Esophagus muscularis mucosa (tissue), 4 donors: ENCODE measurements around the gene SCGB3A1. TPM values are rescaled to one million over a fixed set of nuclear protein-coding genes. Genes with fewer than 3 reads are reported as not detected.

Experiments
- DNase-seq: peaks from one replicate; pipeline ENCODE4 v3.0.0-alpha.2; 2017; ENCODE audit errors: extremely low spot score
- H3K27ac ChIP-seq, 4 donors: fragments of 200-600 bp; sonication (generic); replicated peaks in 1 of 4; 1 replicate in 3 of 4; 2 replicates in 1 of 4; pipeline ENCODE4 v1.5.1; 2016 to 2019; ENCODE audit warnings: mild to moderate bottlenecking in 1 of 4
- H3K27me3 ChIP-seq, 4 donors: fragments of 200-600 bp; sonication (generic); one replicate each; pipeline versions ENCODE4 v1.5.1 to v1.6.0; 2016 to 2019
- H3K36me3 ChIP-seq, 4 donors: fragments of 200-600 bp; sonication (generic); one replicate each; pipeline ENCODE4 v1.5.1; 2016 to 2019
- H3K4me1 ChIP-seq, 4 donors: fragments of 200-600 bp; sonication (generic); one replicate each; pipeline ENCODE4 v1.5.1; 2016 to 2019
- H3K4me3 ChIP-seq, 4 donors: fragments of 200-600 bp; sonication (generic); 1 replicate in 2 of 4; 2 replicates in 2 of 4; pipeline ENCODE4 v1.5.1; 2016 to 2019; ENCODE audit warnings: mild to moderate bottlenecking in 4 of 4, moderate library complexity in 1 of 4
- H3K9me3 ChIP-seq, 4 donors: fragments of 200-600 bp; sonication (generic); 1 replicate in 3 of 4; 2 replicates in 1 of 4; pipeline ENCODE4 v1.5.1; 2016 to 2019
- CTCF ChIP-seq, 3 experiments: fragments of 200-600 bp in 2 of 3; fragments of 450-650 bp in 1 of 3; sonication (generic) in 2 of 3; IDR thresholded peaks; one replicate each; pipeline ENCODE4 v1.5.1; 2017 to 2019; ENCODE audit warnings: antibody characterized with exemption in 3 of 3, mild to moderate bottlenecking in 2 of 3, moderate library complexity in 1 of 3
- EP300 ChIP-seq: sonication (generic); formaldehyde crosslinking; IDR thresholded peaks from one replicate; pipeline ENCODE4 v1.6.1; 2017; ENCODE audit warnings: antibody characterized with exemption
- POLR2A ChIP-seq: fragments of 450-650 bp; IDR thresholded peaks from one replicate; pipeline ENCODE4 v1.6.1; 2017; ENCODE audit warnings: antibody characterized with exemption, moderate library complexity, mild to moderate bottlenecking, low read depth
- POLR2AphosphoS5 ChIP-seq, 2 donors: sonication (generic); formaldehyde crosslinking; IDR thresholded peaks; one replicate each; pipeline ENCODE4 v1.6.1; 2017; ENCODE audit warnings: antibody characterized with exemption in 2 of 2
- WGBS: methylation state at CpG from one replicate; pipeline ENCODE4 v1.1.5; 2018; 5-methylcytosine and 5-hydroxymethylcytosine counted together
- intact Hi-C: fragments of 100-400 bp; cut with DNase I; formaldehyde crosslinking; loops from one replicate; pipeline ENCODE4 v1.15.1; 2023
- total RNA-seq, 4 donors: library from RNA; depleted of rRNA; stranded (reverse); fragments of >200 nt; gene quantifications; one replicate each; pipeline versions ENCODE4 v1.1.0 to v1.2.1, GENCODE V29; 2016

SCGB3A1 gene
- total RNA-seq, 4 donors from 2014 or later = 1.9 to 2.4 TPM; not detected in 2

- no peaks in the 10 kb centered on the region for H3K4me1 ChIP-seq
- no peaks in the 10 kb centered on the region for H3K27me3 ChIP-seq
- TF ChIP-seq POLR2AphosphoS5 (IDR thresholded peaks at IDR 0.05) (no peak), POLR2A (no peak), CTCF (IDR thresholded peaks at IDR 0.05) (no peak), EP300 (no peak)
- peaks cover 5 to 46% (median 26%) of the 10 kb centered on the region in 4 donors for H3K36me3 ChIP-seq
- intact Hi-C loops = no loop called here
- H3K9me3 ChIP-seq = no peaks in the 10 kb centered on the region
- 82% methylated on average over 7 of the region's 7 CpGs for WGBS
- H3K27ac ChIP-seq = no peak overlapping the region
- no peak overlapping the region for H3K4me3 ChIP-seq
- DNase-seq = no peak
These were observed 36.0 kb downstream of the SCGB3A1 start for GRCh38 chr5:180555168-180555921.

- H3K36me3 ChIP-seq = peaks cover 5 to 53% (median 28%) of the 10 kb centered on the region in 4 donors
- intact Hi-C loops = no loop called here
These were observed 37.8 kb downstream of the SCGB3A1 start for GRCh38 chr5:180553530-180553929.

DNA sequence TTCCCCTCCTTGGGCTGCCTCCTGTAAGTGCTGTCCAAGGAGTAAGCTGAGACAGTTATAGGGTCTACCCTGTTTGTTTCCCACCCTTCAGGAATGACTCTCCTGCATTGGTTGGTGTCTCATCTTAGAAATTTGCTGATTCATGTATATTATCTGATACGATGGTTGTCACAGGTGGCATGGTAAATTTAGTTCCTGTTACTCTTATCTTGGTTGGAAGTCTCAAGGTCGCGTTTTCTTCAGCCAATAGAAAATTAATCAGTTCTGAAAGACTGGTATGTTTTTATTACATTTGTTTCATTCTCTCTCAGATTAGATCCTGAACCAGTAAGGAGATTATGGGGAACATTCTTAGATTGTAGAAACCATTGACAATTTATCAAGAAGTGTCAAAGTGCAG, 42.7 kb downstream of the SCGB3A1 start:
- intact Hi-C loops = no loop called here
- TF ChIP-seq EP300 (no peak), POLR2AphosphoS5 (IDR thresholded peaks at IDR 0.05) (no peak), POLR2A (no peak), CTCF (IDR thresholded peaks at IDR 0.05) (no peak)
- no peaks in the 10 kb centered on the region for H3K4me1 ChIP-seq
- no peaks in the 10 kb centered on the region for H3K9me3 ChIP-seq
- no peak for DNase-seq
- no peaks in the 10 kb centered on the region for H3K27me3 ChIP-seq
- no peak overlapping the region for H3K27ac ChIP-seq
- WGBS = 85% methylated on average over 3 of the region's 3 CpGs
- H3K36me3 ChIP-seq = peaks cover 5 to 33% (median 21%) of the 10 kb centered on the region in 4 donors
- no peak overlapping the region for H3K4me3 ChIP-seq

More at GRCh38 chr5:180553530-180553929, 37.8 kb downstream of the SCGB3A1 start:
- no peak for DNase-seq
- 88% methylated on average over 3 of the region's 3 CpGs for WGBS
- Histone ChIP-seq H3K27me3 (no peaks in the 10 kb centered on the region), H3K4me3 (no peak overlapping the region), H3K4me1 (no peaks in the 10 kb centered on the region), H3K9me3 (no peaks in the 10 kb centered on the region), H3K27ac (no peak overlapping the region)
- TF ChIP-seq EP300 (no peak), POLR2A (no peak), POLR2AphosphoS5 (IDR thresholded peaks at IDR 0.05) (no peak), CTCF (IDR thresholded peaks at IDR 0.05) (no peak)

- no peak for DNase-seq
- H3K27ac ChIP-seq = no peak overlapping the region
- H3K36me3 ChIP-seq = peaks cover 0 to 21% (median 10%) of the 10 kb centered on the region in 4 donors
- no peaks in the 10 kb centered on the region for H3K4me1 ChIP-seq
- TF ChIP-seq CTCF (IDR thresholded peaks at IDR 0.05) (no peak), EP300 (no peak), POLR2AphosphoS5 (IDR thresholded peaks at IDR 0.05) (no peak), POLR2A (no peak)
- no peak overlapping the region for H3K4me3 ChIP-seq
- 92% methylated on average over 3 of the region's 3 CpGs for WGBS
- no peaks in the 10 kb centered on the region for H3K9me3 ChIP-seq
- intact Hi-C loops = no loop called here
- H3K27me3 ChIP-seq = no peaks in the 10 kb centered on the region
These were observed 46.1 kb downstream of the SCGB3A1 start for GRCh38 chr5:180545248-180545647.
